ENCODE data around the gene ARHGAP45. TPM values are rescaled to one million over a fixed set of nuclear protein-coding genes. Genes with fewer than 3 reads are reported as not detected.

The ARHGAP45 gene
- total and polyA plus RNA-seq, 2 experiments from 2014 or later: 24.7 to 71.8 TPM

DNA sequence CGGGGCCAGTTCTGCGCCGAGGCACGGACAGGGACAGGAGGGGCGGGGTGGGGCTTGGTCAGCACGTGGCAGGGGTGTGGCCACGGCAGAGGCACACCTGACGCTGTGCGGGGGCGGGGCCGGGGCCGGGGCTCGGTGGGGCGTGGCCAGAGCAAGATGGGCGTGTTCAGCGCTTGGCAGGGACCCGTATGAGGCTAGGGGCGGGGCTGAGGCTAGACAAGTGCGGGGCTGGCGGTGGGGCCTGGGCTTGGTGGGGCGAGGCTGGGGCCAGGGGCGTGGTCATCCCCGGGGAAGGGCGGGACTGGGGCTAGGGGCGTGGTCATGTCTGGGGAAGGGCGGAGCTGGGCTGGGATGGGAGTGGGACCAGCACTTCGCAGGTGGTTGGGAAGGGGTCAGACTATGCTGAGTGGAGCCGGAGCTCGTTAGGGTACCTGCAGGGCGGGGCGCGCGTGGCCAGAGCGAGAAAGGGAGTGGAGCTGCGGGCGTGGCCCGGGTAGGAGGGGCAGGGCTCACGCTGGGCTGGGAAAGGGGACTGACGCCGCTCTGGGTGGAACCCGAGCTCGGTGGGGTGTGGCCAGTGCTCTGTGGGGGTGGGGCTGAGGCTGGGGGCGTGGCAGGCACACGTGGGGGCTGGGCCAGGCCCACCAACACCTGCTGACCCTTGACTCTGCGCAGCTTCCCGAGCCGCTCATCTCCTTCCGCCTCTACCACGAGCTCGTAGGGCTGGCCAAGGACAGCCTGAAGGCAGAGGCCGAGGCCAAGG lies 15.4 kb downstream of the ARHGAP45 start:
- Mint-ChIP-seq H3K9me3 (no peaks in the 10 kb centered on the region; the same call in 2 of the 3 replicates), H3K4me1 (no peaks in the 10 kb centered on the region), H3K36me3 (ENCODE audit: low read depth) (peaks cover 51% of the 10 kb centered on the region), H3K27me3 (ENCODE audit: insufficient read depth, low read depth, poor library complexity) (peaks cover 24% of the 10 kb centered on the region), H3K4me3 (peak overlapping the region; percentile 69), H3K27ac (peak overlapping the region; percentile 92)
- H3K36me3 ChIP-seq (ENCODE audit: insufficient read depth): no peaks in the 10 kb centered on the region
- 0 out of 2 replicates have a peak overlapping the region, but pooled peaks have one; percentile 39 for H3K27ac ChIP-seq (ENCODE audit: low read depth)
- H3K4me1 ChIP-seq (ENCODE audit: insufficient read depth): no peaks in the 10 kb centered on the region; the same call in 1 of the 2 replicates
- TF ChIP-seq, protein P1, sequence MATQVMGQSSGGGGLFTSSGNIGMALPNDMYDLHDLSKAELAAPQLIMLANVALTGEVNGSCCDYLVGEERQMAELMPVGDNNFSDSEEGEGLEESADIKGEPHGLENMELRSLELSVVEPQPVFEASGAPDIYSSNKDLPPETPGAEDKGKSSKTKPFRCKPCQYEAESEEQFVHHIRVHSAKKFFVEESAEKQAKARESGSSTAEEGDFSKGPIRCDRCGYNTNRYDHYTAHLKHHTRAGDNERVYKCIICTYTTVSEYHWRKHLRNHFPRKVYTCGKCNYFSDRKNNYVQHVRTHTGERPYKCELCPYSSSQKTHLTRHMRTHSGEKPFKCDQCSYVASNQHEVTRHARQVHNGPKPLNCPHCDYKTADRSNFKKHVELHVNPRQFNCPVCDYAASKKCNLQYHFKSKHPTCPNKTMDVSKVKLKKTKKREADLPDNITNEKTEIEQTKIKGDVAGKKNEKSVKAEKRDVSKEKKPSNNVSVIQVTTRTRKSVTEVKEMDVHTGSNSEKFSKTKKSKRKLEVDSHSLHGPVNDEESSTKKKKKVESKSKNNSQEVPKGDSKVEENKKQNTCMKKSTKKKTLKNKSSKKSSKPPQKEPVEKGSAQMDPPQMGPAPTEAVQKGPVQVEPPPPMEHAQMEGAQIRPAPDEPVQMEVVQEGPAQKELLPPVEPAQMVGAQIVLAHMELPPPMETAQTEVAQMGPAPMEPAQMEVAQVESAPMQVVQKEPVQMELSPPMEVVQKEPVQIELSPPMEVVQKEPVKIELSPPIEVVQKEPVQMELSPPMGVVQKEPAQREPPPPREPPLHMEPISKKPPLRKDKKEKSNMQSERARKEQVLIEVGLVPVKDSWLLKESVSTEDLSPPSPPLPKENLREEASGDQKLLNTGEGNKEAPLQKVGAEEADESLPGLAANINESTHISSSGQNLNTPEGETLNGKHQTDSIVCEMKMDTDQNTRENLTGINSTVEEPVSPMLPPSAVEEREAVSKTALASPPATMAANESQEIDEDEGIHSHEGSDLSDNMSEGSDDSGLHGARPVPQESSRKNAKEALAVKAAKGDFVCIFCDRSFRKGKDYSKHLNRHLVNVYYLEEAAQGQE (IDR thresholded peaks at IDR 0.05; ENCODE audit: unreplicated experiment): no peak
- TF ChIP-seq JUNB (IDR thresholded peaks at IDR 0.05; ENCODE audit: unreplicated experiment) (no peak), ZNF114 (CRISPR knock-in tag; IDR thresholded peaks at IDR 0.05) (no peak), EZH2phosphoT487 (IDR thresholded peaks at IDR 0.05; ENCODE audit: unreplicated experiment) (no peak), POLR2AphosphoS5 (IDR thresholded peaks at IDR 0.05; ENCODE audit: low read depth) (no peak)
- TF ChIP-seq, protein P2, sequence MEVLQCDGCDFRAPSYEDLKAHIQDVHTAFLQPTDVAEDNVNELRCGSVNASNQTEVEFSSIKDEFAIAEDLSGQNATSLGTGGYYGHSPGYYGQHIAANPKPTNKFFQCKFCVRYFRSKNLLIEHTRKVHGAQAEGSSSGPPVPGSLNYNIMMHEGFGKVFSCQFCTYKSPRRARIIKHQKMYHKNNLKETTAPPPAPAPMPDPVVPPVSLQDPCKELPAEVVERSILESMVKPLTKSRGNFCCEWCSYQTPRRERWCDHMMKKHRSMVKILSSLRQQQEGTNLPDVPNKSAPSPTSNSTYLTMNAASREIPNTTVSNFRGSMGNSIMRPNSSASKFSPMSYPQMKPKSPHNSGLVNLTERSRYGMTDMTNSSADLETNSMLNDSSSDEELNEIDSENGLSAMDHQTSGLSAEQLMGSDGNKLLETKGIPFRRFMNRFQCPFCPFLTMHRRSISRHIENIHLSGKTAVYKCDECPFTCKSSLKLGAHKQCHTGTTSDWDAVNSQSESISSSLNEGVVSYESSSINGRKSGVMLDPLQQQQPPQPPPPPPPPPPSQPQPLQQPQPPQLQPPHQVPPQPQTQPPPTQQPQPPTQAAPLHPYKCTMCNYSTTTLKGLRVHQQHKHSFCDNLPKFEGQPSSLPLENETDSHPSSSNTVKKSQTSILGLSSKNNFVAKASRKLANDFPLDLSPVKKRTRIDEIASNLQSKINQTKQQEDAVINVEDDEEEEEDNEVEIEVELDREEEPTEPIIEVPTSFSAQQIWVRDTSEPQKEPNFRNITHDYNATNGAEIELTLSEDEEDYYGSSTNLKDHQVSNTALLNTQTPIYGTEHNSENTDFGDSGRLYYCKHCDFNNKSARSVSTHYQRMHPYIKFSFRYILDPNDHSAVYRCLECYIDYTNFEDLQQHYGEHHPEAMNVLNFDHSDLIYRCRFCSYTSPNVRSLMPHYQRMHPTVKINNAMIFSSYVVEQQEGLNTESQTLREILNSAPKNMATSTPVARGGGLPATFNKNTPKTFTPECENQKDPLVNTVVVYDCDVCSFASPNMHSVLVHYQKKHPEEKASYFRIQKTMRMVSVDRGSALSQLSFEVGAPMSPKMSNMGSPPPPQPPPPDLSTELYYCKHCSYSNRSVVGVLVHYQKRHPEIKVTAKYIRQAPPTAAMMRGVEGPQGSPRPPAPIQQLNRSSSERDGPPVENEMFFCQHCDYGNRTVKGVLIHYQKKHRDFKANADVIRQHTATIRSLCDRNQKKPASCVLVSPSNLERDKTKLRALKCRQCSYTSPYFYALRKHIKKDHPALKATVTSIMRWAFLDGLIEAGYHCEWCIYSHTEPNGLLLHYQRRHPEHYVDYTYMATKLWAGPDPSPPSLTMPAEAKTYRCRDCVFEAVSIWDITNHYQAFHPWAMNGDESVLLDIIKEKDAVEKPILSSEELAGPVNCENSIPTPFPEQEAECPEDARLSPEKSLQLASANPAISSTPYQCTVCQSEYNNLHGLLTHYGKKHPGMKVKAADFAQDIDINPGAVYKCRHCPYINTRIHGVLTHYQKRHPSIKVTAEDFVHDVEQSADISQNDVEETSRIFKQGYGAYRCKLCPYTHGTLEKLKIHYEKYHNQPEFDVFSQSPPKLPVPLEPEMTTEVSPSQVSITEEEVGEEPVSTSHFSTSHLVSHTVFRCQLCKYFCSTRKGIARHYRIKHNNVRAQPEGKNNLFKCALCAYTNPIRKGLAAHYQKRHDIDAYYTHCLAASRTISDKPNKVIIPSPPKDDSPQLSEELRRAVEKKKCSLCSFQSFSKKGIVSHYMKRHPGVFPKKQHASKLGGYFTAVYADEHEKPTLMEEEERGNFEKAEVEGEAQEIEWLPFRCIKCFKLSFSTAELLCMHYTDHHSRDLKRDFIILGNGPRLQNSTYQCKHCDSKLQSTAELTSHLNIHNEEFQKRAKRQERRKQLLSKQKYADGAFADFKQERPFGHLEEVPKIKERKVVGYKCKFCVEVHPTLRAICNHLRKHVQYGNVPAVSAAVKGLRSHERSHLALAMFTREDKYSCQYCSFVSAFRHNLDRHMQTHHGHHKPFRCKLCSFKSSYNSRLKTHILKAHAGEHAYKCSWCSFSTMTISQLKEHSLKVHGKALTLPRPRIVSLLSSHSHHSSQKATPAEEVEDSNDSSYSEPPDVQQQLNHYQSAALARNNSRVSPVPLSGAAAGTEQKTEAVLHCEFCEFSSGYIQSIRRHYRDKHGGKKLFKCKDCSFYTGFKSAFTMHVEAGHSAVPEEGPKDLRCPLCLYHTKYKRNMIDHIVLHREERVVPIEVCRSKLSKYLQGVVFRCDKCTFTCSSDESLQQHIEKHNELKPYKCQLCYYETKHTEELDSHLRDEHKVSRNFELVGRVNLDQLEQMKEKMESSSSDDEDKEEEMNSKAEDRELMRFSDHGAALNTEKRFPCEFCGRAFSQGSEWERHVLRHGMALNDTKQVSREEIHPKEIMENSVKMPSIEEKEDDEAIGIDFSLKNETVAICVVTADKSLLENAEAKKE (CRISPR knock-in tag; IDR thresholded peaks at IDR 0.05): no peak
- ATAC-seq (peak; percentile 72), DNase-seq (ENCODE audit: low spot score) (peak; percentile 98)
- H3K27me3 ChIP-seq (ENCODE audit: insufficient read depth): no peaks in the 10 kb centered on the region
- H4K20me1 ChIP-seq (replicated peaks; ENCODE audit: insufficient read depth): peaks cover 3% of the 10 kb centered on the region; the same call in 1 of the 2 replicates
- H2AFZ ChIP-seq: no peak overlapping the region
- H3K79me2 ChIP-seq (replicated peaks; ENCODE audit: insufficient read depth): no peaks in the 10 kb centered on the region
- peak overlapping the region; percentile 80 for H3K4me2 ChIP-seq
- H3K9me2 ChIP-seq (ENCODE audit: insufficient read depth): no peaks in the 10 kb centered on the region
- peaks cover 26% of the 10 kb centered on the region; the same call in 1 of the 2 replicates for H3F3A ChIP-seq (replicated peaks; ENCODE audit: low read depth)
- H3K4me3 ChIP-seq: peak overlapping the region; percentile 55; the same call in 1 of the 2 replicates
